HG02623 (cell line): ENCODE measurements around the gene ICAM5.
A peak's percentile ranks its signal among the peaks of the same experiment; 100 is the strongest.

Experiments used
- ATAC-seq: cut with Tn5 transposase; IDR thresholded peaks from one replicate; pipeline ENCODE4 v1.9.1; 2021; ENCODE audit warnings: moderate library complexity; ENCODE audit not compliant: unreplicated experiment

Gene ICAM5

DNA sequence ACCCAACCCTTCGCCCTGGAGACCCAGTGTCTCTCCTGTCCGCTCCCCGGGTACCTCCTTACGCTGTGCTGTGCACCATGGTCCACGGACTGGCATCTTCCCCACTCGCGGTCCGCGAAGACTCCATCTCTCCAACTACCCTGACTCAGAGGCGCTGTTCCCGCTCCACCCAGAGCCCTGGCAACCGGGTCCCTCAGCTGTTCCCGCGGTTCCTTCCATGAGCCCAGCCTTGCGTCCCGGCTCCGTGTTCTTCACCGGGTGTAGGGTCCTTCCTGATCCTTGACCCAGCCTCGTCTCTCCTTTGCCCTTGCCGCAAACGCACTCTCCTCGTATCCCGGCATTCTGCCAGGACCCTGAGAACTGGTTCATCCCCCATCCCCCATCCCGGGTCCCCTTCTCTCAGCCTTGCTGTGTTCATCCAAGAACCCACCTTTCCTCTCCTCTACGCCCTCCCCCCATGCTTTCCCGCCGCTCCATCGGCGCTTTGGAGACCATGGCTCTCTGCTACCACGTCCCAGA is 664 bp downstream of the ICAM5 start:
- ATAC-seq: no peak

DNA sequence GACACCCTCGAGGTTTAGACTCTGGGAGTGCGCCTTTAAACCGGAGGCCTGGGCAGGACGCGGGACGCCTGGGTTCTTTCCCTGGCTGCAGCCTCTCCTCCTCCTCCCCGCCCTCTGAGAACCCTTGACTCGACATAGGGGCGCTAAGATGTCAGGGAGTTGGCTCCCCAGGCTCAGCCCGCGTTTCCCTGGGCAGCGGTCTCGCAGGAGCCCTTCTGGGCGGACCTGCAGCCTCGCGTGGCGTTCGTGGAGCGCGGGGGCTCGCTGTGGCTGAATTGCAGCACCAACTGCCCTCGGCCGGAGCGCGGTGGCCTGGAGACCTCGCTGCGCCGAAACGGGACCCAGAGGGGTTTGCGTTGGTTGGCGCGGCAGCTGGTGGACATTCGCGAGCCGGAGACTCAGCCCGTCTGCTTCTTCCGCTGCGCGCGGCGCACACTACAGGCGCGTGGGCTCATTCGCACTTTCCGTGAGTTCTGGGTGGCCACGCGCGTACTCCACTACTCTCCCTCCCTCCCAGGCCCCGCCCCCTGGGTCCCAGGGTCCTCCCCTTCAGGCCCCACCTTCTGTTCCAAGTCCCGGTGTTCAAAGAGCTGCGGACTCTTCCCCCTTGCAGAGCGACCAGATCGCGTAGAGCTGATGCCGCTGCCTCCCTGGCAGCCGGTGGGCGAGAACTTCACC is 1.3 kb downstream of the ICAM5 start:
- no peak for ATAC-seq

DNA sequence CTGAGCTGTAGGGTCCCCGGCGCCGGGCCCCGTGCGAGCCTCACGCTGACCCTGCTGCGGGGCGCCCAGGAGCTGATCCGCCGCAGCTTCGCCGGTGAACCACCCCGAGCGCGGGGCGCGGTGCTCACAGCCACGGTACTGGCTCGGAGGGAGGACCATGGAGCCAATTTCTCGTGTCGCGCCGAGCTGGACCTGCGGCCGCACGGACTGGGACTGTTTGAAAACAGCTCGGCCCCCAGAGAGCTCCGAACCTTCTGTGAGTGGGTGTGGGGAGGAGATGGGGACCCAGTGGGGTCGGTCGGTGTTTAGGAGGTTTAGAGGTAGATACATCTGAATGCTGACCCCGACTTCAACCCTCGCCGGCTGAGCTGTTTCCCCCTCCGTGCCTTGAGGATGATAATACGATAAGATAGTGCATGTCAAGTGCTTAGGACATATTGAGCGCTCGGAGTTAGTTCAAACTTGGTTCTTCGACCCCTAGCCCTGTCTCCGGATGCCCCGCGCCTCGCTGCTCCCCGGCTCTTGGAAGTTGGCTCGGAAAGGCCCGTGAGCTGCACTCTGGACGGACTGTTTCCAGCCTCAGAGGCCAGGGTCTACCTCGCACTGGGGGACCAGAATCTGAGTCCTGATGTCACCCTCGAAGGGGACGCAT is 1.9 kb downstream of the ICAM5 start:
- ATAC-seq: no peak

DNA sequence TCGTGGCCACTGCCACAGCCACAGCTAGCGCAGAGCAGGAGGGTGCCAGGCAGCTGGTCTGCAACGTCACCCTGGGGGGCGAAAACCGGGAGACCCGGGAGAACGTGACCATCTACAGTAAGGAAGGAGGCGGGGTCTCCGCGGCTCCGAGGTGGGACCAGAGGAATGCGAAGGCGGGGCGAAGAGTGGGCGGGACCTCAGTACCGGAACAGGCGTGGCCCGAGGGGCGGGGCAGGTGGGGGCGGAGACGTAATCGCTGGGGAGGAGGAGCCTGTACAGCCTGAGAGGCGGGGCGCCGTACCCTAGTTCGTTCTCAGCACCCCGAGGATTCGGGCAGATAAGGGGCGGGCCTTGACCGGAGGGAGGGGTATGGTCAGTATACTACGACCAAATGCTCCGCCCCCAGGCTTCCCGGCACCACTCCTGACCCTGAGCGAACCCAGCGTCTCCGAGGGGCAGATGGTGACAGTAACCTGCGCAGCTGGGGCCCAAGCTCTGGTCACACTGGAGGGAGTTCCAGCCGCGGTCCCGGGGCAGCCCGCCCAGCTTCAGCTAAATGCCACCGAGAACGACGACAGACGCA is 2.5 kb downstream of the ICAM5 start:
- ATAC-seq: no peak

DNA sequence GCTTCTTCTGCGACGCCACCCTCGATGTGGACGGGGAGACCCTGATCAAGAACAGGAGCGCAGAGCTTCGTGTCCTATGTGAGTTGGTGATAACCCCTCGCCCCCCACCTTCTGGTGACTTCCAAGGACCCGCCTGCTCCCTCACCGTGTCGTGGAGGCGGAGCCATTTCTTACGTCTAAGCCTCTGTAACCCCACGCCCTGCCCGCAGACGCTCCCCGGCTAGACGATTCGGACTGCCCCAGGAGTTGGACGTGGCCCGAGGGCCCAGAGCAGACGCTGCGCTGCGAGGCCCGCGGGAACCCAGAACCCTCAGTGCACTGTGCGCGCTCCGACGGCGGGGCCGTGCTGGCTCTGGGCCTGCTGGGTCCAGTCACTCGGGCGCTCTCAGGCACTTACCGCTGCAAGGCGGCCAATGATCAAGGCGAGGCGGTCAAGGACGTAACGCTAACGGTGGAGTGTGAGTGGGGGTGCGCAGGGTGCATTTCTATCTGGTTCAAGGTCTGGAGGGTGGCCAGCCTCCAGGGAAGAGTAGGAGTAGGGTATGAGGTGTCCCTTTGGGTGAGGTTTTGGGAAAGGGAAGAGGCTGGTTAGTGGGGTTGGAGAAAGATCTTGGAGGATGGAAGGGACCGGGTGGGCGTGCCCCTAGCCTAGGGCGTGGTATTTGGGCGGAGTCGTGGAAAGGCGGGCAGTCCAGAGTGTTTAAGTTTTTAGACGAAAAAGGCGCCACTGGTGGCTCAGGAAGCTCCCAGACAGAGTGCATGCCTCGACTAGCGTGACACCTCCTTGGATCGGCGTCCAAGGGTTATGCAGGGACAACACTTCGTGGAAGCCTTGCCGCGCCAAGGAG is 3.3 kb downstream of the ICAM5 start:
- ATAC-seq: no peak

DNA sequence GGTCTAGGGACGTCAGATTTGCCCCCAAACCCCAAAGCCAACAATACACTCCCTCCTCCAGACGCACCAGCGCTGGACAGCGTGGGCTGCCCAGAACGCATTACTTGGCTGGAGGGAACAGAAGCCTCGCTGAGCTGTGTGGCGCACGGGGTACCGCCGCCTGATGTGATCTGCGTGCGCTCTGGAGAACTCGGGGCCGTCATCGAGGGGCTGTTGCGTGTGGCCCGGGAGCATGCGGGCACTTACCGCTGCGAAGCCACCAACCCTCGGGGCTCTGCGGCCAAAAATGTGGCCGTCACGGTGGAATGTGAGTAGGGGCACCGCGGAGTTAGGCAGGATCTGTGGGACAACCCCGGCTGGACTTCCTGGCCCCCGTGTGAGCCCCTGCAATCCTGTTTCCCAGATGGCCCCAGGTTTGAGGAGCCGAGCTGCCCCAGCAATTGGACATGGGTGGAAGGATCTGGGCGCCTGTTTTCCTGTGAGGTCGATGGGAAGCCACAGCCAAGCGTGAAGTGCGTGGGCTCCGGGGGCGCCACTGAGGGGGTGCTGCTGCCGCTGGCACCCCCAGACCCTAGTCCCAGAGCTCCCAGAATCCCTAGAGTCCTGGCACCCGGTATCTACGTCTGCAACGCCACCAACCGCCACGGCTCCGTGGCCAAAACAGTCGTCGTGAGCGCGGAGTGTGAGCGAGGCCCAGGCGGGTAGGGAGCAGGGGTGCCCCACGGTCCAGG is 4.0 kb downstream of the ICAM5 start:
- ATAC-seq: no peak

DNA sequence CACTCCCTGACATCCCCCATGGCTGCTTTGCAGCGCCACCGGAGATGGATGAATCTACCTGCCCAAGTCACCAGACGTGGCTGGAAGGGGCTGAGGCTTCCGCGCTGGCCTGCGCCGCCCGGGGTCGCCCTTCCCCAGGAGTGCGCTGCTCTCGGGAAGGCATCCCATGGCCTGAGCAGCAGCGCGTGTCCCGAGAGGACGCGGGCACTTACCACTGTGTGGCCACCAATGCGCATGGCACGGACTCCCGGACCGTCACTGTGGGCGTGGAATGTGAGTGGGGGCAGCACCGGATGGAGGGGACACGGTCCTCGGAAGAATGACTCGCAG is 4.6 kb downstream of the ICAM5 start:
- no peak for ATAC-seq

DNA sequence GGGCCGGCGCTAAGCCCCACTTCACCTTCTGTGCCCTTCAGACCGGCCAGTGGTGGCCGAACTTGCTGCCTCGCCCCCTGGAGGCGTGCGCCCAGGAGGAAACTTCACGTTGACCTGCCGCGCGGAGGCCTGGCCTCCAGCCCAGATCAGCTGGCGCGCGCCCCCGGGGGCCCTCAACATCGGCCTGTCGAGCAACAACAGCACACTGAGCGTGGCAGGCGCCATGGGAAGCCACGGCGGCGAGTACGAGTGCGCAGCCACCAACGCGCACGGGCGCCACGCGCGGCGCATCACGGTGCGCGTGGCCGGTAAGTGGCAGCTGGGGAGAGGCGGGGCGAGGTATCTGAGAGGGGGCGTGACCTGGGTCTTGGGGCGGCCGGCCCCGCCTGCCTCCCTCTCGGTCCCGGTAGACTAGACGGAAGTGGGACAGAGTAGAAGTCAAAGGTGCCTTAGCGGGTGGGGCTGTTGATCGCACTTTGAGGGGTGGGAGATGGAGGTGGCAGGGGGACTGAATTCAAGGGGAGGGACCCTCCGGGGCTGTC is 5.6 kb downstream of the ICAM5 start:
- ATAC-seq: no peak

DNA sequence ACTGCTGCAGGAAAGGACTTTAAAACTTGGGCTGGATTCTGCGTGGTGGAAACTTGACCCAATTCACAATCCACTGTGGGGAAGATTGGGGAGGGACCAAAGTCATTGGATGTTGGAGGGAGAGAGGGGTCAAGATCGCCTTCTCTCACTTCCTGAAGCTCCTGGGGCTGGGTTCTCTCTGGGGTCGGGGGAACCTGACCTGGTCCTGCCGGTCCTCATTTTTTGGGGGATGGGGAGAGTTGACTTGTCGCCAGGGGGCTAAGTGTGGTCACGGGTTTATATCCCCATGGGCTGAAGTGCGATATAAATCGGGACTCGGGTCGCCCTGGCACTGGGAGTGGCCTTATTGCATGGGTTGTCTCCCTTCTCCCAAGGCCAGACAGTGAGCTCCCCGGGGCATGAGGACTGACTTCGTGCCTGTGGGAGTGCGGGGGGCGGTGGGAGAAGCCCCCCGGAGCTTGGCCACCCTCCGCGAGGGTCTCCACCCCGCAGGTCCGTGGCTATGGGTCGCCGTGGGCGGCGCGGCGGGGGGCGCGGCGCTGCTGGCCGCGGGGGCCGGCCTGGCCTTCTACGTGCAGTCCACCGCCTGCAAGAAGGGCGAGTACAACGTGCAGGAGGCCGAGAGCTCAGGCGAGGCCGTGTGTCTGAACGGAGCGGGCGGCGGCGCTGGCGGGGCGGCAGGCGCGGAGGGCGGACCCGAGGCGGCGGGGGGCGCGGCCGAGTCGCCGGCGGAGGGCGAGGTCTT is 6.3 kb downstream of the ICAM5 start:
- no peak for ATAC-seq

DNA sequence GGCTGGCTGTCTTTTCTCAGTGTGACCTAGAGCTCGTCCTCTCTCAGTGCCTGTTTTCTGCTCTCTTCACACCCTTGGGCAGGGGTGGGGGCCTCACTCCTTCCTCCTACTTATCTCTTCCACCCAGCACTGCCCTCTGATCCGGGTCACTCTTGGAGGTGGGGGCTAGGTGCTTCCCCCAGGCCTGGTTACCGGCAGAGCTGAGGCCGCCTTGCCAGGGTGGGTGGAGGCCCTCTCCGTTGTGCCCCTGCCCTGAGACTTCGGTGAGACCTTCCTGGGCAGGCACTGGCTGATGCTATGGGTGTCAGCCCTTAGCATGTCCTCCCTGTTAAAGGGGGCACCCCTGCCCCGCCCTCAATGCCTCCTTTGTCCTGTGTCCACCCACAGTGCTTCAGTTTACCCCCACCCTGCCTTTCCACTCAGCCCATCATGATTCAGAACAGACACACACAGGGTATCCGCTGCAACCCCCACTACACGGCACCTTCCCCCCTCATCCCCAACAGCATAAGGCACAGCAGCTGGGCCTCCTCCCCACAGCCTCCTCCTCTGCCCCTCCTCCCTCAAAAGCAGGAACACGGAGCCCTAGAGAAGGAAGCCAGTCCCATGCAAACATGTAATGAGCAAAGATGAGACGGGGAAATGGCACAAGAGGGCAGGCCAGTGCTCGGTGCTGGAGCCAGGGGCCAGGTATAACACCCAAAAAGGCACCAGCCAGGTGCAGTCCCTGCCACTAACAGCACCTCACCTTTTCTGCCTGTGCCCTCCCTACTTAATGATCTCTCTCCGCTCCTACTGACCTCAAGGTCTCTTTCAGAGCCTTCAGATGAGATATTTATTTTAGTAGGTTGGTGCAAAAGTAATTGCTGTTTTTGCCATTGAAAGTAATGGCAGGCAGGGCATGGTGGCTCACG is 10.1 kb downstream of the ICAM5 start:
- ATAC-seq: no peak

DNA sequence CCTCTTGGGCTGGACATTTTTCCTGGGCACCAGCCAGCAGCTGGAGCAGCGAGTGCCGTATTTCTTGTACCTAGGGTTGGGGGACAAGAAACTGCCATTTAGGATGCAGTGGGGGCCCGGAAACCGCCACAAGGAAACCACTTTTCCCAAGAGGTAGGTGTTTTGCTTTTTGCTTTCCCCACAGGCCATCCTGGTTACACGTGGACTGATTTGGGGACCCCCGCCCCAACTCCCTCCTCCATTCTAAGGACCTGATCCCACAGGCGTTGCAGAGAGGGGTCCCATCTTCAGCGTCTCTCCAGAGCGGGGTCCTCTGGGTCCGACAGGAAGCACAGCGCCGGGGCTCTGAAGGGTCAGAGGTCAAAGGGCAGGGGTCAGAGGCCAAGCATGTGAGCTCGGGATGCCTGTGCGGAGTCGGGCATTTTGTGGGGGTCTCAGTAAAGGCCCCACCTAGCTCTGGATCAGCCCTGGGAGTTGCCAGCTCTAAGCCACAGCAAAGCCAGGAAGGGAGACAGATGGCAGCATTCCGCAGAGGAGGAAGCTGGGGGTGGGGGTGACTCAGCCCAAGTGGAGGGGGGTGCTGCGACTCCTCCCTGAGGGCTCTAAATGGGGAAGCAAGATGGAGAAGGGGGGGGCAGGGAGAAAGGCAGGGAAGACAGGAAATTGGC is 15.5 kb downstream of the ICAM5 start:
- no peak for ATAC-seq

DNA sequence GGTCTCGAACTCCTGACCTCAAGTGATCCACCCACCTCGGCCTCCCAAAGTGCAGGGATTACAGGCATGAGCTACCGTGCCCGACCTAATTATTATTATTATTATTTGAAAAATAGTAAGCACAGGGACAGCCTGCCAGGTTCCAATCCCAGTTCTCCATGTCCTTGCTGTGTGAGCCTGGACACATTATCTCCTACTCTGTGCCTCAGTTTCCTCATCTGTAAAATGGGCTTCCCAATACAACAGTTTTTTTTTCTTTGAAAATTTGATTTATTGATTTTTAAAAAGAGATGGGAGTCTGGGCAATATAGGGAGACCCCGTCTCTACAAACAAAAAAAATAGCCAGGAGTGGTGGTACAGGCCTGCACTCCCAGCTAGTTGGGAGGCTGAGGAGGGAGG is 16.6 kb downstream of the ICAM5 start:
- ATAC-seq: no peak

DNA sequence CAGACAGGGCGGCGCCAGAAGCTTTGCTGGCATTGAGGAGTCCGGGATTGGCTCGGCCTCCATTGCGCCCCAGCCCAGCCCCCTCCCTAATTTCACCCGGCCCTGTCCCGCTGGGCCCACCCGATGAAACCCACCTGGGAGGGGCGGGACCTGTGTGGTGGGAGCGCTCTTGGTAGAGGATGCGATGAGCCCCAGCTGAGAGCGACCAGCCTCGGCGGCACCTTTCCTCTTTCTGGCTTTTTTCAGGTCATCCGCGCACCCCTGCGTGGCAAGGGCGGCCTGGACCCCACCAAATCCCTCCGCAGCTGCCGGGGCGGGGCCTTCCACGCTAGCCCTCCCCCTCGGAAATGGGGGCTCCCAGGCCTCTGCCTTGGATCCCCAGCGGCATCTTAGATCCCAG is 19.7 kb downstream of the ICAM5 start, which contains the start of gene ZGLP1:
Gene ZGLP1 (minus strand): TSS at position 393 of the 400 bp plus-strand sequence.
- no peak for ATAC-seq

DNA sequence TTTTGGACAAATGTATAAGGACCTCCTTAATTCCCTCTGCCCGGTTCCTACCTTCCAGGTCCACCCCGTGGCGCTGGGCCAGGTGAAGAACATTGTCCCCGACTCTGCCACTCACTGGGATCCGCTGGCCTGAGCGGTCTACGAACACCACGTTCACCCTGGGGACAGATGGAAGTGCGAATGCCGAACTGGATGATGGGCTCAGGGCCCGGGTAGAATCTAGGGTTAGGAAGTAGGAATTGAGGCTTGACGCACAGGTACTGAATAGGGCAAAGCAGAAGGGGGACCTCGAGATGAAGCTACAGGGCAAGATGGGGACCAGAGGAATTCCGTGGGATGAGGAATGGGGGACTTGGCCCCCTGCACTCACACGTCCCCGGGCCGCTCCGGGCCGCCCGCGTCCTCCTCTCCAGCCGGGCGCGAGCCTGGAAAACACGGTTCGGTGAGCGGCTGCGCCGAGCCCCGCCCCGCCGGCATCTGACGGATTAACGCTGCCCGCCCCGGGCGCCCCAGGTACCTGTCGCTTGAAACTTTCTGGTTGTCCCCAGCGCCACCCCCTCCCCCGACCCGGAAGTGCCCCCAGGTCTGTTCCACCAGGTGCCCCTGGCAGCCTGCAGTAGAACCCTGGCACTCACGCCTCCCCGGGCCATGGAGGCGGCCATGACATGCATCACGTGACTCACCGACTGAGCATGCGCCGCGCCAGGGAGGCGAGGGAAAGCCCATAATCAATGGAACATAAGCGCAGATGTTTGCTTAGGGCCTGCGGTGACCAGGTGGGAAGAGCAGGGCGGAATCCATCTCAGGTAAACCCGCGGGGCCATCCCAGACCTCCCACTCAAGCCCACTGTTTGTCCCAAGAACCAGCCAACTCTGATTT is 25.8 kb downstream of the ICAM5 start, which contains the start of gene FDX2:
Gene FDX2 (minus strand): TSS at position 681 of the 880 bp plus-strand sequence. CDS start 19 bp downstream, at position 662.
- peak; percentile 55 for ATAC-seq

DNA sequence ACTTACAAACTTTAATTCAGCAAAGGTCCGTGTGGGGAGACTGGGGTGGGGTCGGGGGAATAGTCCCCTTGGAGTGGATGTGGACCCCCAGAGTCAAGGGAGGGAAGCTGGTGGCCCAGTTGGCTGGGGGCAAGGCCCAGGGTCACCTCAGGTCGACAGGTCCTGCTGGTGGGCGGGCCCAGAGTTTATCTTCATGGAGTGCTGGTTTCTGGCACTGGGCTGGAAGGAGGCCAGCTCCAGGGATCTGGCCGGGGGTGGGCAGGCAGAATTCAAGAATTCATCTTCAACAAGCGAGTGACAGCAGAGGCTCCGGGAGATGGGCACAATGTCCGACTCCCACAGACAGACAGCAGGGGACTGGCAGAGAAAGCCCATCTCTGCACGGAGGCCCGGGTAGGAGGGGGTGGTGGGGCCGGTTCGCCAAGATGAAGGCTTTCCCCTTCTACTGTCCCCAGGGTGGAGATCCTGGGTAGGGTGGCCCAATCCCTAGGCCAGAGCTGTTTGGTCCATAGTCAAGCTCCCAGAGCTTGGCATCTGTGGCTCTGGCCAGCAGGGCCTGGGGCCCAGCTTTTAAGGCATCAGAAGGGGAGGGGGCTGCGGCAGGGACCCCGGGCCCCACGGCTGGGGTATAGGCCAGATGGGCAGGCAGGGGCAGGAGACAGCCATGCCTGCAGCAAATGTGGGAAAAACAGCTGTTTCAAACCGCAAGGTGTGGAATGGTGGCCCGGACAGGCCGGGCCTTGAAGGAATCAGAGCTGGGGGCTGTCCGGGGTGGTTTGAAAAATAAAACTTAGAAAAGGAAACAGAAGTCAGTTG is 26.7 kb downstream of the ICAM5 start:
- no peak for ATAC-seq
